Neural progenitor cell (in vitro differentiated cells): Measurements from ENCODE around the gene CDH18. TPM values are rescaled to one million over a fixed set of nuclear protein-coding genes. Genes with fewer than 3 reads are reported as not detected.
"Not testable (repeated sequence)": the region's sequence is repeated elsewhere in the genome, so short reads cannot be mapped to it uniquely, and the experiment has no call there.

Experiments
- DNase-seq: peaks from one replicate; pipeline ENCODE4 v3.0.0-alpha.2; 2016; ENCODE audit warnings: low spot score
- H2AFZ ChIP-seq: fragments of 200-600 bp; sonication (generic); replicated peaks from 2 replicates; pipeline ENCODE4 v1.6.1; 2016; ENCODE audit warnings: antibody characterized with exemption
- H3F3A ChIP-seq: fragments of 200-600 bp; sonication (generic); 2 replicates; pipeline ENCODE4 v1.6.1; 2016; ENCODE audit warnings: antibody characterized with exemption, low read depth
- H3K27ac ChIP-seq: fragments of 200-600 bp; sonication (generic); 2 replicates; pipeline ENCODE4 v1.5.1; 2016; ENCODE audit warnings: mild to moderate bottlenecking
- H3K27me3 ChIP-seq: fragments of 200-600 bp; sonication (generic); 2 replicates; pipeline ENCODE4 v1.6.1; 2016; ENCODE audit warnings: mild to moderate bottlenecking, moderate library complexity
- H3K36me3 ChIP-seq: fragments of 200-600 bp; sonication (generic); 2 replicates; pipeline ENCODE4 v1.5.1; 2016
- H3K4me1 ChIP-seq: fragments of 200-600 bp; sonication (generic); 2 replicates; pipeline ENCODE4 v1.6.1; 2016; ENCODE audit warnings: mixed run types
- H3K4me2 ChIP-seq: fragments of 200-600 bp; sonication (generic); 2 replicates; pipeline ENCODE4 v1.6.1; 2016
- H3K4me3 ChIP-seq: fragments of 200-600 bp; sonication (generic); 2 replicates; pipeline ENCODE4 v1.5.1; 2016
- H3K79me2 ChIP-seq: fragments of 200-600 bp; sonication (generic); 2 replicates; pipeline ENCODE4 v1.6.1; 2016; ENCODE audit warnings: low read depth
- H3K9ac ChIP-seq: fragments of 200-600 bp; sonication (generic); 2 replicates; pipeline ENCODE4 v1.6.1; 2016
- H3K9me3 ChIP-seq: fragments of 200-600 bp; sonication (generic); 2 replicates; pipeline ENCODE4 v1.5.1; 2016; ENCODE audit warnings: low read depth
- H4K20me1 ChIP-seq: fragments of 200-600 bp; sonication (generic); 2 replicates; pipeline ENCODE4 v1.6.1; 2016; ENCODE audit warnings: low read depth
- H3K27ac Mint-ChIP-seq: 3 replicates; pipeline ENCODE4 v1.8.0; 2021; ENCODE audit warnings: mixed read lengths
- H3K27me3 Mint-ChIP-seq: 2 replicates; pipeline ENCODE4 v1.8.0; 2022; ENCODE audit warnings: low read depth, mild to moderate bottlenecking, inconsistent platforms, moderate library complexity, mixed read lengths; ENCODE audit not compliant: insufficient read depth
- H3K36me3 Mint-ChIP-seq: 3 replicates; pipeline ENCODE4 v1.8.0; 2021; ENCODE audit warnings: mixed read lengths
- H3K4me1 Mint-ChIP-seq: 3 replicates; pipeline ENCODE4 v1.8.0; 2021; ENCODE audit warnings: mixed read lengths
- H3K4me3 Mint-ChIP-seq: 3 replicates; pipeline ENCODE4 v1.8.0; 2021; ENCODE audit warnings: mild to moderate bottlenecking, moderate library complexity, mixed read lengths
- H3K9me3 Mint-ChIP-seq: 3 replicates; pipeline ENCODE4 v1.8.0; 2020; ENCODE audit warnings: mixed read lengths
- CTCF ChIP-seq: fragments of 200-600 bp; sonication (generic); IDR thresholded peaks from 2 replicates; pipeline ENCODE4 v1.5.1; 2017; ENCODE audit warnings: antibody characterized with exemption, mild to moderate bottlenecking
- EZH2 ChIP-seq: fragments of 200-600 bp; sonication (generic); IDR thresholded peaks from 2 replicates; pipeline ENCODE4 v1.6.1; 2017; ENCODE audit warnings: antibody characterized with exemption, mild to moderate bottlenecking, moderate library complexity
- EZH2phosphoT487 ChIP-seq: fragments of 200-600 bp; sonication (generic); IDR thresholded peaks from 2 replicates; pipeline ENCODE4 v1.6.1; 2017; ENCODE audit warnings: antibody characterized with exemption
- total RNA-seq: library from RNA; depleted of rRNA; stranded (reverse); fragments of >200 nt; gene quantifications from 2 replicates; pipeline ENCODE4 v1.2.3, GENCODE V29; 2015; ENCODE audit warnings: low replicate concordance

Gene CDH18
- total RNA-seq, 1 donor from 2014 or later: 0.58 TPM

- no peaks in the 10 kb centered on the region for H3F3A ChIP-seq
These were observed 197.1 kb downstream of the CDH18 start for GRCh38 chr5:19790829-19791466.

GRCh38 chr5:19782566-19782965 is 205.4 kb downstream of the CDH18 start:
- Mint-ChIP-seq H3K4me3 (no peak overlapping the region), H3K9me3 (no peaks in the 10 kb centered on the region), H3K27ac (no peak overlapping the region), H3K27me3 (no peaks in the 10 kb centered on the region), H3K4me1 (no peaks in the 10 kb centered on the region), H3K36me3 (no peaks in the 10 kb centered on the region)
- Histone ChIP-seq H3K4me1 (no peaks in the 10 kb centered on the region), H3K36me3 (no peaks in the 10 kb centered on the region), H3K4me2 (no peak overlapping the region), H3K27ac (no peak overlapping the region), H3K4me3 (no peak overlapping the region), H4K20me1 (no peaks in the 10 kb centered on the region), H3K9me3 (no peaks in the 10 kb centered on the region), H3K79me2 (no peaks in the 10 kb centered on the region), H2AFZ (no peak overlapping the region), H3K27me3 (no peaks in the 10 kb centered on the region), H3F3A (no peaks in the 10 kb centered on the region), H3K9ac (no peak overlapping the region)
- no peak for DNase-seq
- TF ChIP-seq EZH2phosphoT487 (no peak), CTCF (no peak), EZH2 (no peak)

More at GRCh38 chr5:19790829-19791466, 197.1 kb downstream of the CDH18 start:
- H3K36me3 ChIP-seq: no peaks in the 10 kb centered on the region
- H3K27ac Mint-ChIP-seq: no peak overlapping the region
- no peak overlapping the region for H3K9ac ChIP-seq
- H3K4me1 Mint-ChIP-seq: no peaks in the 10 kb centered on the region
- H3K4me1 ChIP-seq: no peaks in the 10 kb centered on the region
- H3K36me3 Mint-ChIP-seq: no peaks in the 10 kb centered on the region
- no peak overlapping the region for H3K4me3 ChIP-seq
- no peak overlapping the region for H3K4me3 Mint-ChIP-seq
- H2AFZ ChIP-seq: no peak overlapping the region
- no peaks in the 10 kb centered on the region for H3K9me3 Mint-ChIP-seq
- DNase-seq: no peak
- H3K27me3 ChIP-seq: no peaks in the 10 kb centered on the region
- no peaks in the 10 kb centered on the region for H3K79me2 ChIP-seq
- TF ChIP-seq EZH2 (no peak), EZH2phosphoT487 (no peak), CTCF (no peak)
- no peak overlapping the region for H3K4me2 ChIP-seq
- no peak overlapping the region for H3K27ac ChIP-seq
- H3K27me3 Mint-ChIP-seq: no peaks in the 10 kb centered on the region
- H3K9me3 ChIP-seq: no peaks in the 10 kb centered on the region
- no peaks in the 10 kb centered on the region for H4K20me1 ChIP-seq

- H3K79me2 ChIP-seq: no peaks in the 10 kb centered on the region
- no peaks in the 10 kb centered on the region for H3K36me3 Mint-ChIP-seq
- no peak overlapping the region for H3K4me3 ChIP-seq
- H3K27ac ChIP-seq: no peak overlapping the region
- H3K4me2 ChIP-seq: no peak overlapping the region
- no peaks in the 10 kb centered on the region for H3K36me3 ChIP-seq
- H3K27ac Mint-ChIP-seq: no peak overlapping the region
- peak overlapping the region; percentile 63 for H2AFZ ChIP-seq
- TF ChIP-seq CTCF: no peak
- TF ChIP-seq EZH2: no peak
- TF ChIP-seq EZH2phosphoT487: no peak
- no peaks in the 10 kb centered on the region for H3K9me3 ChIP-seq
- no peak for DNase-seq
- H4K20me1 ChIP-seq: no peaks in the 10 kb centered on the region
- no peaks in the 10 kb centered on the region for H3K27me3 Mint-ChIP-seq
- H3K27me3 ChIP-seq: no peaks in the 10 kb centered on the region
- no peaks in the 10 kb centered on the region for H3K4me1 ChIP-seq
- peaks cover 3% of the 10 kb centered on the region for H3K4me1 Mint-ChIP-seq
- no peak overlapping the region for H3K4me3 Mint-ChIP-seq
- no peak overlapping the region for H3K9ac ChIP-seq
- H3F3A ChIP-seq: no peaks in the 10 kb centered on the region
- H3K9me3 Mint-ChIP-seq: no peaks in the 10 kb centered on the region
These were observed 210.6 kb downstream of the CDH18 start for GRCh38 chr5:19777363-19777762.

- H3K4me3 Mint-ChIP-seq, H3K36me3 ChIP-seq, H3K4me1 ChIP-seq, H3K4me3 ChIP-seq, DNase-seq, H3K36me3 Mint-ChIP-seq, H3K27me3 ChIP-seq, H3K9me3 Mint-ChIP-seq, H3F3A ChIP-seq, H2AFZ ChIP-seq, H4K20me1 ChIP-seq, H3K9ac ChIP-seq, H3K79me2 ChIP-seq, H3K27ac ChIP-seq, H3K4me1 Mint-ChIP-seq, H3K27me3 Mint-ChIP-seq, H3K27ac Mint-ChIP-seq, H3K4me2 ChIP-seq, H3K9me3 ChIP-seq: not testable (repeated sequence)
These were observed 211.1 kb downstream of the CDH18 start for GRCh38 chr5:19776886-19777285.
